Stomach (tissue), 4 donors: ENCODE measurements around the gene L3MBTL2.

Experiments used
- EP300 ChIP-seq: sonication (generic); formaldehyde crosslinking; IDR thresholded peaks from one replicate; pipeline ENCODE4 v1.6.1; 2017; ENCODE audit warnings: antibody characterized with exemption
- TF ChIP-seq, protein P1 (sequence below), 7 experiments: fragments of 450-650 bp in 4 of 7; fragments of 200-600 bp in 3 of 7; sonication (generic) in 3 of 7; IDR thresholded peaks; one replicate each; pipeline ENCODE4 v1.5.1; 2016 to 2019; ENCODE audit warnings: antibody characterized with exemption in 7 of 7, control low read depth in 2 of 7, mild to moderate bottlenecking in 1 of 7

DNA sequence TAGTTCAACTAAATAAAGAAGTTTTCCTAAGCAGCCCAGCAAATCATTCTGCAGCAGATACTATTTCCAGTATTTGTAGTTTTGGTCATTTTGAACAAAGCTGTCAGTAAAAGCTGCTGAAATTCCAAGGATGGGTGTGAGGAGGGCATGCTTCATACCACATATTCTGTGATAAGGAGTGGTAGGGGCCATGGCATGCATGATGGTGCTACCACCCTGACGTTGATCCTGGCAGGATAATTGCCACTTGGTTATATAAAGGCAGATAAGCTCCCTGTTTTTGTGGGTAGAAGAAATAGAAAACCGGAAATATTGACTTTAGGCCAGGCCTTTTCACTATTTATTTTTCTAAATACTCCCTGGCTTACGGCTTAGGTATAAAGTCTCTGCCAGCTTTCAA, 33.1 kb upstream of the L3MBTL2 start:
- TF ChIP-seq, protein P1, sequence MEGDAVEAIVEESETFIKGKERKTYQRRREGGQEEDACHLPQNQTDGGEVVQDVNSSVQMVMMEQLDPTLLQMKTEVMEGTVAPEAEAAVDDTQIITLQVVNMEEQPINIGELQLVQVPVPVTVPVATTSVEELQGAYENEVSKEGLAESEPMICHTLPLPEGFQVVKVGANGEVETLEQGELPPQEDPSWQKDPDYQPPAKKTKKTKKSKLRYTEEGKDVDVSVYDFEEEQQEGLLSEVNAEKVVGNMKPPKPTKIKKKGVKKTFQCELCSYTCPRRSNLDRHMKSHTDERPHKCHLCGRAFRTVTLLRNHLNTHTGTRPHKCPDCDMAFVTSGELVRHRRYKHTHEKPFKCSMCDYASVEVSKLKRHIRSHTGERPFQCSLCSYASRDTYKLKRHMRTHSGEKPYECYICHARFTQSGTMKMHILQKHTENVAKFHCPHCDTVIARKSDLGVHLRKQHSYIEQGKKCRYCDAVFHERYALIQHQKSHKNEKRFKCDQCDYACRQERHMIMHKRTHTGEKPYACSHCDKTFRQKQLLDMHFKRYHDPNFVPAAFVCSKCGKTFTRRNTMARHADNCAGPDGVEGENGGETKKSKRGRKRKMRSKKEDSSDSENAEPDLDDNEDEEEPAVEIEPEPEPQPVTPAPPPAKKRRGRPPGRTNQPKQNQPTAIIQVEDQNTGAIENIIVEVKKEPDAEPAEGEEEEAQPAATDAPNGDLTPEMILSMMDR (IDR thresholded peaks at IDR 0.05): no peak
- TF ChIP-seq EP300: no peak
